Psoas muscle (tissue), 8 donors: ENCODE measurements around the gene TNIP2. TPM values are rescaled to one million over a fixed set of nuclear protein-coding genes. Genes with fewer than 3 reads are reported as not detected.
A peak's percentile ranks its signal among the peaks of the same experiment; 100 is the strongest.

ENCODE experiments used
- ATAC-seq, 4 donors: fragments of 200-7000 bp; cut with Tn5 transposase; one replicate each; pipeline ENCODE4 v1.9.1; 2020; ENCODE audit warnings: moderate library complexity in 3 of 4, mild to moderate bottlenecking in 2 of 4
- DNase-seq, 2 donors: peaks; one replicate each; pipeline ENCODE4 v3.0.0-alpha.2; 2020
- H3K27ac ChIP-seq: fragments of 200-600 bp; one replicate; pipeline ENCODE4 v1.8.0; 2022
- H3K27me3 ChIP-seq, 3 donors: fragments of 200-600 bp in 1 of 3; one replicate each; pipeline versions ENCODE4 v1.6.1 to v1.8.0; 2013 to 2022; ENCODE audit warnings: low read length in 2 of 3, mild to moderate bottlenecking in 2 of 3, moderate library complexity in 1 of 3; ENCODE audit not compliant: insufficient read depth in 3 of 3
- H3K36me3 ChIP-seq, 2 donors: fragments of 200-600 bp in 1 of 2; one replicate each; pipeline versions ENCODE4 v1.6.1 to v1.8.0; 2013 to 2022; ENCODE audit warnings: low read depth in 1 of 2, mild to moderate bottlenecking in 1 of 2, moderate library complexity in 1 of 2; ENCODE audit not compliant: insufficient read depth in 1 of 2
- H3K4me1 ChIP-seq: fragments of 200-600 bp; one replicate; pipeline ENCODE4 v1.8.0; 2022
- H3K4me3 ChIP-seq: fragments of 200-600 bp; one replicate; pipeline ENCODE4 v1.8.0; 2022; ENCODE audit warnings: mild to moderate bottlenecking
- H3K9me3 ChIP-seq: fragments of 200-600 bp; one replicate; pipeline ENCODE4 v1.8.0; 2022
- CTCF ChIP-seq: fragments of 200-600 bp; IDR thresholded peaks from one replicate; pipeline ENCODE4 v1.8.0; 2022; ENCODE audit warnings: antibody characterized with exemption
- WGBS, 3 donors: extraction: QIAGEN DNeasy Blood & Tissue Kit; methylation state at CpG; one replicate each; pipeline versions ENCODE4 v1.1.6 to v1.1.7; 2013; 5-methylcytosine and 5-hydroxymethylcytosine counted together
- intact Hi-C, 2 donors: fragments of 100-400 bp; cut with DNase I; formaldehyde crosslinking; loops; one replicate each; pipeline versions ENCODE4 v1.11.0 to v1.14.2; 2022
- polyA plus RNA-seq, 3 donors: library from polyadenylated mRNA; stranded (reverse); fragments of 200-250 nt; gene quantifications; one replicate each; pipeline ENCODE4 v1.2.3, GENCODE V29; 2013
- total RNA-seq, 4 donors: library from RNA; stranded (reverse); fragmentation: NEBNext Ultra II Directional in 2 of 4; extraction: Animal tissue kit (Norgen Biotek cat#: 25700) in 2 of 4; gene quantifications; one replicate each; pipeline versions ENCODE4 v1.2.1 to v1.2.4, GENCODE V29; 2021 to 2023
- donor health status: healthy with polysubstance abuse.
- donor health status: DM: no; HTN: no; CAD: no; lungs with moderate emphysema.
- donor health status: Bipolar disorder and iron deficiency.
- donor health status: healthy.
- donor health status: DM: yes; HTN: yes; CAD: no.
- donor health status: DM: no; HTN: no; CAD: no.
- donor health status: DM: no; HTN: no; CAD: no.
- donor health status: DM: yes; HTN: yes; CAD: no.

The TNIP2 gene
- total and polyA plus RNA-seq, 7 donors, result 16.3 to 66.2 (median 44.6) TPM

- Histone ChIP-seq H3K36me3 (peaks cover 2 to 21% of the 10 kb centered on the region in 2 donors), H3K9me3 (no peaks in the 10 kb centered on the region), H3K4me1 (peaks cover 24% of the 10 kb centered on the region), H3K27ac (peak overlapping the region; percentile 60), H3K27me3 (no peaks in the 10 kb centered on the region), H3K4me3 (no peak overlapping the region)
- peak in 1 of 2 donors; percentile 30 for DNase-seq
- no peak for TF ChIP-seq CTCF
- peak in 1 of 4 donors; percentile 5 for ATAC-seq
- 65 to 77% (median 67%) methylated on average over 18 to 19 of the region's 19 CpGs for WGBS, 3 donors
- intact Hi-C loops, result no loop called here
Observed at GRCh38 chr4:2750719-2751605, 5.2 kb downstream of the TNIP2 start.

GRCh38 chr4:2746891-2747695, 9.0 kb downstream of the TNIP2 start:
- ATAC-seq (no peak), DNase-seq (peak in 1 of 2 donors; percentile 40)
- Histone ChIP-seq H3K27ac (peak overlapping the region; percentile 72), H3K27me3 (no peaks in the 10 kb centered on the region), H3K9me3 (no peaks in the 10 kb centered on the region), H3K4me1 (peaks cover 22% of the 10 kb centered on the region), H3K4me3 (no peak overlapping the region), H3K36me3 (peaks cover 5 to 56% of the 10 kb centered on the region in 2 donors)
- intact Hi-C loops, result no loop called here
- no peak for TF ChIP-seq CTCF
- WGBS, 3 donors, result 82 to 86% (median 84%) methylated on average over 15 to 16 of the region's 16 CpGs

DNA sequence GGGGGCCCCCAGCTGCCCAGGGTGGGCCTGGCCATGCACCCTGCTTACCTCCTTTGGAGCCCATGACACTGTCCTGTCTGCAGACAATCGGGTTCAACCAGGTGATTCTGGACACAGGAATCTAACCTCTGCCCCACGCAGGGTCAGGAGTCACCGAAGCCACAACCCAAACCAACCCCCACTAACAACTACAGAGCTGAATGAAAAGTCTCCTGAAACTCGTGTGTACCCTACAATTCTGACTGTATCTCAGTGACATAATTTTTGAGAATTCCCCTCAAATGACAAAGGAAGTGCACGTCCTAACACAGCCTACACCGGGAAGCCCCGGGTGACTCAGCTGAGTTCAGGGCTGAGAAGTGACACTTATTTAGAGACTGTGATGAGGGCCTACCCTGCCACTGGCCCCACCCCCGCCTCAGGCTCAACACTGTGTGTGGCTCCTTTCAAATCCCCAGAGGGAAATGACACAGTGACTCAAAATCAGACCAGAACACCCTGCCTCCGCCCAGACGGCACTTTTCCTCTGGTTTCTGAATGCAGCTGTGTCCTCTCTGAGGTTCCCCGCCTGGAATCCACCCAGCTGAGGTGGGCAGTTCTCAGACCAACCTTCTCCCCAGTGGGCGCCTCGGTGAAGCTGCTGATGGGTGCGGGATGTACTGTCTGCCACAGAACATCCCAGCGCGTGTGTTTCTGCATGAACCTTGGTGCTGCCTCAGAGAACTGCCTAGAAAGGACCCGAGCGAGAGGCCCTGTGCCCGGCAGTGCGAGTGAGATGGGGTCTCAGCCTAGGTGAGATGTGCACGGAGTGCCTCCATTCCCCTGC, 9.9 kb downstream of the TNIP2 start:
- H3K4me3 ChIP-seq, result no peak overlapping the region
- no peaks in the 10 kb centered on the region for H3K27me3 ChIP-seq
- peaks cover 18% of the 10 kb centered on the region for H3K4me1 ChIP-seq
- no peaks in the 10 kb centered on the region for H3K9me3 ChIP-seq
- peak overlapping the region; percentile 72 for H3K27ac ChIP-seq
- DNase-seq, result peak; percentile 63 to 67
- no peak for TF ChIP-seq CTCF
- 71 to 73% (median 72%) methylated on average over 21 of the region's 21 CpGs for WGBS, 3 donors
- peaks cover 5 to 64% of the 10 kb centered on the region in 2 donors for H3K36me3 ChIP-seq
- ATAC-seq, result peak; percentile 59 to 80 (median 76)
- intact Hi-C loops, result no loop called here

DNA sequence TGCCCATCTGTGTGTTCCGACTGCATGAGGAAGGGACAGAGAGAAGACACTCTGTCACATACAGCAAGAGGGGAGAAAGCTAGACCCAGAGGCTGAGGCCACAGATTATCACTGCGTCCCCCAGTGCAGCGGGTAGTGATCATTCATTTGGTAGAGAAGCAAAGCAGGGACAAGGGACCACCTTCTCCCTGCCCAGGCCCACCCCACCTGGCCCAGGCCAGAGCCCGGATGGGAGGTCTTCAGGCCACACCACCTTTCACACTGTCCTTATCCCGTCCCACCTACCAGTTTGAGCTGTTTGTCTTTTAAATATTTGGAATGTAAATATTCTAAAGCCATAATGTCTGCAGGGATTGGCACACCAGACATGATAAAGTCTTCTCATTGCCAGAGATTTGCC, 10.6 kb downstream of the TNIP2 start:
- no peak for ATAC-seq
- no peaks in the 10 kb centered on the region for H3K27me3 ChIP-seq
- 90 to 98% (median 97%) methylated on average over 5 of the region's 5 CpGs for WGBS, 3 donors
- H3K9me3 ChIP-seq, result no peaks in the 10 kb centered on the region
- peaks cover 11% of the 10 kb centered on the region for H3K4me1 ChIP-seq
- H3K4me3 ChIP-seq, result no peak overlapping the region
- peaks cover 5 to 64% of the 10 kb centered on the region in 2 donors for H3K36me3 ChIP-seq
- intact Hi-C loops, result no loop called here
- TF ChIP-seq CTCF, result no peak
- DNase-seq, result no peak
- peak overlapping the region; percentile 72 for H3K27ac ChIP-seq
